HCT116 (cell line): ENCODE data around the gene LRBA. TPM values are rescaled to one million over a fixed set of nuclear protein-coding genes. Genes with fewer than 3 reads are reported as not detected.

Source experiments
- ATAC-seq: fragments of 200-7000 bp; cut with Tn5 transposase; 2 replicates; pipeline ENCODE4 v1.9.1; 2020; ENCODE audit warnings: mild to moderate bottlenecking, moderate library complexity
- BruUV-seq: library from RNA; stranded (reverse); fragments of 400-500 nt; replicated peaks from 2 replicates; lab custom pipeline; 2021; lab: Mats Ljungman, UMichigan
- CTCF ChIA-PET: fragments of 300-600 bp; sonication (Branson Sonifier 250); formaldehyde crosslinking; loops from one replicate; lab custom pipeline; 2021; ENCODE audit warnings: antibody characterized with exemption; lab: Charles Lee
- POLR2A ChIA-PET: fragments of 300-600, 350-600 bp; sonication (Branson Sonifier 250); formaldehyde crosslinking; loops from one replicate; lab custom pipeline; 2021; ENCODE audit warnings: antibody characterized with exemption; lab: Charles Lee
- RAD21 ChIA-PET, 2 experiments: fragments of 300-600 bp; sonication (Branson Sonifier 250); formaldehyde crosslinking; loops; one replicate each; lab custom pipeline; 2023; ENCODE audit warnings: low total read pairs in 2 of 2; ENCODE audit not compliant: uncharacterized antibody in 2 of 2, unreplicated experiment in 2 of 2, low non-redundant PET in 1 of 2; lab: Charles Lee
- DNase-seq: peaks from one replicate; pipeline ENCODE4 v3.0.0-alpha.2; 2010; ENCODE audit warnings: low read depth, low spot score
- H2AFZ ChIP-seq: fragments of 200-600 bp; shearing (Covaris generic), sonication (generic); 2 replicates; pipeline ENCODE4 v1.6.1; 2017; ENCODE audit warnings: low read depth, mixed run types, mixed read lengths, antibody characterized with exemption, low read length; ENCODE audit not compliant: poor library complexity, severe bottlenecking
- H3K27ac ChIP-seq: 2 replicates; pipeline ENCODE4 v1.5.1; 2012; ENCODE audit warnings: low read depth, low read length
- H3K27me3 ChIP-seq: fragments of 200-600 bp; sonication (generic); 2 replicates; pipeline ENCODE4 v1.6.1; 2016; ENCODE audit warnings: mixed run types, low read length, mixed read lengths; ENCODE audit not compliant: insufficient read depth
- H3K36me3 ChIP-seq, 2 experiments: fragments of 200-500 bp in 1 of 2; fragments of 200-600 bp in 1 of 2; sonication (Bioruptor generic) in 1 of 2; sonication (generic) in 1 of 2; 2 replicates each; pipeline versions ENCODE4 v1.5.1 to v1.6.1; 2014 to 2016; ENCODE audit warnings: low read length in 2 of 2, inconsistent platforms in 1 of 2, mixed read lengths in 1 of 2, mixed run types in 1 of 2; ENCODE audit not compliant: insufficient read depth in 2 of 2, control insufficient read depth in 1 of 2
- H3K4me1 ChIP-seq, 2 experiments: fragments of 200-600 bp in 1 of 2; sonication (generic) in 1 of 2; 2 replicates each; pipeline versions ENCODE4 v1.5.1 to v1.6.1; 2012 to 2017; ENCODE audit warnings: low read length in 2 of 2, inconsistent platforms in 1 of 2, mild to moderate bottlenecking in 1 of 2, mixed read lengths in 1 of 2, mixed run types in 1 of 2, moderate library complexity in 1 of 2; ENCODE audit not compliant: insufficient read depth in 2 of 2, control insufficient read depth in 1 of 2
- H3K4me2 ChIP-seq: fragments of 200-600 bp; sonication (generic); 2 replicates; pipeline ENCODE4 v1.6.1; 2017; ENCODE audit warnings: mixed run types, low read length, mixed read lengths
- H3K4me3 ChIP-seq, 2 experiments: fragments of 200-600 bp in 1 of 2; sonication (generic) in 1 of 2; replicated peaks in 1 of 2; 2 replicates each; pipeline ENCODE4 v1.5.1; 2011 to 2016; ENCODE audit warnings: low read length in 2 of 2, control low read depth in 1 of 2, low read depth in 1 of 2, mild to moderate bottlenecking in 1 of 2, mixed read lengths in 1 of 2, mixed run types in 1 of 2
- H3K79me2 ChIP-seq: fragments of 200-600 bp; sonication (generic); 2 replicates; pipeline ENCODE4 v1.6.1; 2017; ENCODE audit warnings: mild to moderate bottlenecking, mixed run types, low read length, moderate library complexity, mixed read lengths; ENCODE audit not compliant: insufficient read depth
- H3K9ac ChIP-seq: fragments of 200-600 bp; sonication (generic); 2 replicates; pipeline ENCODE4 v1.6.1; 2016; ENCODE audit warnings: low read length, mixed read lengths
- H3K9me2 ChIP-seq: fragments of 200-600 bp; sonication (generic), shearing (Covaris generic); 2 replicates; pipeline ENCODE4 v1.6.1; 2017; ENCODE audit warnings: mixed run types, mild to moderate bottlenecking, moderate library complexity; ENCODE audit not compliant: insufficient read depth
- H3K9me3 ChIP-seq, 2 experiments: fragments of 200-500 bp in 1 of 2; fragments of 200-600 bp in 1 of 2; sonication (Bioruptor generic) in 1 of 2; sonication (generic) in 1 of 2; 2 replicates each; pipeline ENCODE4 v1.6.1; 2014 to 2017; ENCODE audit warnings: low read length in 2 of 2, mixed read lengths in 2 of 2, inconsistent platforms in 1 of 2, low read depth in 1 of 2, mild to moderate bottlenecking in 1 of 2, mixed run types in 1 of 2, moderate library complexity in 1 of 2; ENCODE audit not compliant: control insufficient read depth in 1 of 2, insufficient read depth in 1 of 2
- H4K20me1 ChIP-seq: fragments of 200-600 bp; sonication (generic), shearing (Covaris generic); 2 replicates; pipeline ENCODE4 v1.6.1; 2017; ENCODE audit warnings: mixed run types, mild to moderate bottlenecking, moderate library complexity; ENCODE audit not compliant: insufficient read depth
- CBX3 ChIP-seq: IDR thresholded peaks from 2 replicates; pipeline ENCODE4 v1.6.1; 2012; ENCODE audit warnings: low read depth
- EGR1 ChIP-seq: IDR thresholded peaks from 2 replicates; pipeline ENCODE4 v1.6.1; 2012; ENCODE audit warnings: low read depth
- ELF1 ChIP-seq: IDR thresholded peaks from 2 replicates; pipeline ENCODE4 v1.6.1; 2012; ENCODE audit warnings: low read depth, borderline replicate concordance
- EZH2phosphoT487 ChIP-seq: fragments of 200-600 bp; IDR thresholded peaks from 2 replicates; pipeline ENCODE4 v1.6.1; 2018; ENCODE audit warnings: antibody characterized with exemption, borderline replicate concordance
- FOSL1 ChIP-seq: IDR thresholded peaks from 2 replicates; pipeline ENCODE4 v1.6.1; 2012; ENCODE audit warnings: low read depth
- JUND ChIP-seq: IDR thresholded peaks from 2 replicates; pipeline ENCODE4 v1.6.1; 2012
- POLR2A ChIP-seq: IDR thresholded peaks from 2 replicates; pipeline ENCODE4 v1.7.0; 2011; ENCODE audit warnings: borderline replicate concordance; ENCODE audit not compliant: insufficient read depth, insufficient read length; ENCODE audit errors: extremely low read depth
- POLR2AphosphoS5 ChIP-seq: IDR thresholded peaks from 2 replicates; pipeline ENCODE4 v1.6.1; 2011; ENCODE audit warnings: mild to moderate bottlenecking, low read depth, low read length, moderate library complexity
- RAD21 ChIP-seq: IDR thresholded peaks from 2 replicates; pipeline ENCODE4 v1.6.1; 2012; ENCODE audit warnings: low read depth, mild to moderate bottlenecking
- SIN3A ChIP-seq: IDR thresholded peaks from 2 replicates; pipeline ENCODE4 v1.6.1; 2012; ENCODE audit warnings: low read depth
- SP1 ChIP-seq: IDR thresholded peaks from 2 replicates; pipeline ENCODE4 v1.6.1; 2012; ENCODE audit warnings: low read depth
- SRF ChIP-seq: IDR thresholded peaks from 2 replicates; pipeline ENCODE4 v1.6.1; 2012; ENCODE audit warnings: low read depth
- YY1 ChIP-seq: IDR thresholded peaks from 2 replicates; pipeline ENCODE4 v1.6.1; 2011; ENCODE audit warnings: low read length, low read depth, moderate library complexity, mild to moderate bottlenecking; ENCODE audit not compliant: insufficient replicate concordance; ENCODE audit errors: extremely low read depth
- ZFX ChIP-seq: fragments of 450-650 bp; IDR thresholded peaks from 2 replicates; pipeline ENCODE4 v1.6.1; 2017
- ZNF274 ChIP-seq: fragments of 200-500 bp; sonication (Bioruptor generic); IDR thresholded peaks from 2 replicates; pipeline ENCODE4 v1.6.1; 2014; ENCODE audit warnings: mild to moderate bottlenecking, low read depth, low read length, inconsistent platforms
- intact Hi-C: fragments of 100-400 bp; cut with micrococcal nuclease; formaldehyde crosslinking; loops from 2 replicates; pipeline ENCODE4 v1.10.0; 2022
- total RNA-seq: library from RNA; stranded (reverse); gene quantifications from one replicate; pipeline ENCODE4 v1.2.1, GENCODE V29; 2021; ENCODE audit not compliant: unreplicated experiment
- TF ChIP-seq, protein P1 (sequence below), 3 experiments: fragments of 200-600 bp in 1 of 3; sonication (generic) in 1 of 3; IDR thresholded peaks in 2 of 3; conservative IDR thresholded peaks in 1 of 3; 2 replicates each; pipeline ENCODE4 v1.5.1; 2012 to 2017; ENCODE audit warnings: low read depth in 2 of 3, low read length in 2 of 3, antibody characterized with exemption in 1 of 3, borderline replicate concordance in 1 of 3, control low read depth in 1 of 3, mild to moderate bottlenecking in 1 of 3, mixed read lengths in 1 of 3, mixed run types in 1 of 3, moderate library complexity in 1 of 3; ENCODE audit not compliant: insufficient read depth in 1 of 3
- TF ChIP-seq, protein P2 (sequence below): IDR thresholded peaks from 2 replicates; pipeline ENCODE4 v1.6.1; 2012; ENCODE audit warnings: low read depth
- TF ChIP-seq, protein P3 (sequence below): IDR thresholded peaks from 2 replicates; pipeline ENCODE4 v1.6.1; 2012
- TF ChIP-seq, protein P4 (sequence below): IDR thresholded peaks from 2 replicates; pipeline ENCODE4 v1.6.1; 2012

LRBA gene
- total RNA-seq, 1 experiment from 2014 or later = 79.8 TPM

DNA sequence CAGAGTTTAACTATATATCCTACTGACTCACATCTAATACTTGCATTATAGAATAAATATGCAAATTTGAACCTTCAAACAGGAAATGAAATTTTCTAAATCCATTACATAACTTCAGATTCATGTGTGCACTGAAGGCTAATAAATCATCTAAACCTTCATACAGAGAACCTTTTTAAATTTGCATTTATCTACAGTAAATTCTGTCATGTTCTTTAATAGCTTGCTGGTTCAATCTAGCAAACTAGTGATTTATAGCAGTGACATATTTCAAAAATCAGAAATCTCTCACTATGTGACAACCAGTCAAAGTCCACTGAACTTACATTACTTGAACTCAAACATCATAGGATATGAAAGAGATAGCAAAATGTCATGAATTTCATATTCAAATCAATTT lies 65.1 kb downstream of the LRBA start (continued):
- TF ChIP-seq, protein P1, sequence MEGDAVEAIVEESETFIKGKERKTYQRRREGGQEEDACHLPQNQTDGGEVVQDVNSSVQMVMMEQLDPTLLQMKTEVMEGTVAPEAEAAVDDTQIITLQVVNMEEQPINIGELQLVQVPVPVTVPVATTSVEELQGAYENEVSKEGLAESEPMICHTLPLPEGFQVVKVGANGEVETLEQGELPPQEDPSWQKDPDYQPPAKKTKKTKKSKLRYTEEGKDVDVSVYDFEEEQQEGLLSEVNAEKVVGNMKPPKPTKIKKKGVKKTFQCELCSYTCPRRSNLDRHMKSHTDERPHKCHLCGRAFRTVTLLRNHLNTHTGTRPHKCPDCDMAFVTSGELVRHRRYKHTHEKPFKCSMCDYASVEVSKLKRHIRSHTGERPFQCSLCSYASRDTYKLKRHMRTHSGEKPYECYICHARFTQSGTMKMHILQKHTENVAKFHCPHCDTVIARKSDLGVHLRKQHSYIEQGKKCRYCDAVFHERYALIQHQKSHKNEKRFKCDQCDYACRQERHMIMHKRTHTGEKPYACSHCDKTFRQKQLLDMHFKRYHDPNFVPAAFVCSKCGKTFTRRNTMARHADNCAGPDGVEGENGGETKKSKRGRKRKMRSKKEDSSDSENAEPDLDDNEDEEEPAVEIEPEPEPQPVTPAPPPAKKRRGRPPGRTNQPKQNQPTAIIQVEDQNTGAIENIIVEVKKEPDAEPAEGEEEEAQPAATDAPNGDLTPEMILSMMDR (IDR thresholded peaks at IDR 0.05 in 2 of 3, conservative IDR thresholded peaks at IDR 0.05 in 1 of 3; ENCODE audit: borderline replicate concordance in 1 of 3, insufficient read depth in 1 of 3, low read depth in 2 of 3, low read length in 2 of 3) = no peak

DNA sequence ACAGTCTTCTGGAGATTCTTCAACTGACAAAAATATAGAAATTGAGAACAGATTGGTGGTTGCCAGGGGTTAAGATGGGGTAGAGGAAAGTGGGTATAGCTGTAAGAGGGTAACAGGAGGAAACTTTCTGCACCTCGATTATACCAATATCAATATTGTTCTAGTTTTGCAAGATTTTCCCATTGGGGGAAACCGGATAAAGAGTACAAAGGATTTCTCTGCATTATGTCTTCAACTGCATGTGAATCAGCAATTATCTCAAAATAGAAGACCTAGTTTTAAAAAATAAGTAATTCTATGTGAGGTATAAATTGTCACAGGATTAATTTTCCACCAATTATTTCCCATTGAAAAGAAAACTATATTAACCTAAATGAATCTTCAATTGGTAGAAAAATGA lies 65.7 kb downstream of the LRBA start:
- no peak overlapping the region for H3K4me2 ChIP-seq
- ChIA-PET RAD21 (no interaction called here), CTCF (no interaction called here), POLR2A (interaction anchor here (0.7 kb wide), 1 partner anchor 41 kb away, joined by 3 read pairs; no protein-coding TSS in a partner anchor)
- peaks cover 7 to 12% of the 10 kb centered on the region in 2 experiments for H3K4me1 ChIP-seq
- DNase-seq (no peak), ATAC-seq (no peak)
- no TSS peak for BruUV-seq
- intact Hi-C loops = no loop called here
- H3K27me3 ChIP-seq = no peaks in the 10 kb centered on the region
- H3K27ac ChIP-seq = no peak overlapping the region
- H3K9me3 ChIP-seq = no peaks in the 10 kb centered on the region
- no peaks in the 10 kb centered on the region for H3K9me2 ChIP-seq
- no peak overlapping the region for H2AFZ ChIP-seq
- no peak overlapping the region for H3K9ac ChIP-seq
- peaks cover 19% of the 10 kb centered on the region; the same call in 1 of the 2 replicates for H4K20me1 ChIP-seq
- H3K4me3 ChIP-seq = no peak overlapping the region
- H3K36me3 ChIP-seq = no peaks in the 10 kb centered on the region
- H3K79me2 ChIP-seq = peaks cover 86% of the 10 kb centered on the region
- TF ChIP-seq, protein P2, sequence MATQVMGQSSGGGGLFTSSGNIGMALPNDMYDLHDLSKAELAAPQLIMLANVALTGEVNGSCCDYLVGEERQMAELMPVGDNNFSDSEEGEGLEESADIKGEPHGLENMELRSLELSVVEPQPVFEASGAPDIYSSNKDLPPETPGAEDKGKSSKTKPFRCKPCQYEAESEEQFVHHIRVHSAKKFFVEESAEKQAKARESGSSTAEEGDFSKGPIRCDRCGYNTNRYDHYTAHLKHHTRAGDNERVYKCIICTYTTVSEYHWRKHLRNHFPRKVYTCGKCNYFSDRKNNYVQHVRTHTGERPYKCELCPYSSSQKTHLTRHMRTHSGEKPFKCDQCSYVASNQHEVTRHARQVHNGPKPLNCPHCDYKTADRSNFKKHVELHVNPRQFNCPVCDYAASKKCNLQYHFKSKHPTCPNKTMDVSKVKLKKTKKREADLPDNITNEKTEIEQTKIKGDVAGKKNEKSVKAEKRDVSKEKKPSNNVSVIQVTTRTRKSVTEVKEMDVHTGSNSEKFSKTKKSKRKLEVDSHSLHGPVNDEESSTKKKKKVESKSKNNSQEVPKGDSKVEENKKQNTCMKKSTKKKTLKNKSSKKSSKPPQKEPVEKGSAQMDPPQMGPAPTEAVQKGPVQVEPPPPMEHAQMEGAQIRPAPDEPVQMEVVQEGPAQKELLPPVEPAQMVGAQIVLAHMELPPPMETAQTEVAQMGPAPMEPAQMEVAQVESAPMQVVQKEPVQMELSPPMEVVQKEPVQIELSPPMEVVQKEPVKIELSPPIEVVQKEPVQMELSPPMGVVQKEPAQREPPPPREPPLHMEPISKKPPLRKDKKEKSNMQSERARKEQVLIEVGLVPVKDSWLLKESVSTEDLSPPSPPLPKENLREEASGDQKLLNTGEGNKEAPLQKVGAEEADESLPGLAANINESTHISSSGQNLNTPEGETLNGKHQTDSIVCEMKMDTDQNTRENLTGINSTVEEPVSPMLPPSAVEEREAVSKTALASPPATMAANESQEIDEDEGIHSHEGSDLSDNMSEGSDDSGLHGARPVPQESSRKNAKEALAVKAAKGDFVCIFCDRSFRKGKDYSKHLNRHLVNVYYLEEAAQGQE = no peak
- TF ChIP-seq RAD21 (no peak), ZFX (no peak), EZH2phosphoT487 (no peak), POLR2A (no peak), JUND (no peak), EGR1 (no peak), ZNF274 (no peak), SP1 (no peak), YY1 (no peak), SIN3A (no peak), CBX3 (no peak), ELF1 (no peak), FOSL1 (no peak), SRF (no peak), POLR2AphosphoS5 (no peak)
- TF ChIP-seq, protein P3, sequence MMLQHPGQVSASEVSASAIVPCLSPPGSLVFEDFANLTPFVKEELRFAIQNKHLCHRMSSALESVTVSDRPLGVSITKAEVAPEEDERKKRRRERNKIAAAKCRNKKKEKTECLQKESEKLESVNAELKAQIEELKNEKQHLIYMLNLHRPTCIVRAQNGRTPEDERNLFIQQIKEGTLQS = no peak
- TF ChIP-seq, protein P4, sequence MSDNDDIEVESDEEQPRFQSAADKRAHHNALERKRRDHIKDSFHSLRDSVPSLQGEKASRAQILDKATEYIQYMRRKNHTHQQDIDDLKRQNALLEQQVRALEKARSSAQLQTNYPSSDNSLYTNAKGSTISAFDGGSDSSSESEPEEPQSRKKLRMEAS = no peak
- TF ChIP-seq, protein P1 (IDR thresholded peaks at IDR 0.05 in 2 of 3, conservative IDR thresholded peaks at IDR 0.05 in 1 of 3; ENCODE audit: borderline replicate concordance in 1 of 3, insufficient read depth in 1 of 3, low read depth in 2 of 3, low read length in 2 of 3) = no peak
